Fibroblast of lung (primary cell): ENCODE data around the gene DLG2. TPM values are rescaled to one million over a fixed set of nuclear protein-coding genes. Genes with fewer than 3 reads are reported as not detected.

Source experiments
- DNase-seq, 2 donors: peaks; one replicate each; pipeline versions ENCODE4 v3.0.0 to v3.0.0-alpha.2; 2010; ENCODE audit warnings: low read depth in 2 of 2
- H2AFZ ChIP-seq: 2 replicates; pipeline ENCODE4 v1.5.1; 2012; ENCODE audit warnings: low read length, control low read depth, inconsistent platforms
- H3K27ac ChIP-seq: 2 replicates; pipeline ENCODE4 v1.5.1; 2011; ENCODE audit warnings: low read length, control low read depth; ENCODE audit not compliant: insufficient read depth
- H3K27me3 ChIP-seq: 2 replicates; pipeline ENCODE4 v1.5.1; 2011; ENCODE audit warnings: mild to moderate bottlenecking, low read length; ENCODE audit not compliant: control insufficient read depth, insufficient read depth
- H3K36me3 ChIP-seq: 2 replicates; pipeline ENCODE4 v1.5.1; 2011; ENCODE audit warnings: low read length; ENCODE audit not compliant: control insufficient read depth, insufficient read depth
- H3K4me1 ChIP-seq: 2 replicates; pipeline ENCODE4 v1.5.1; 2011; ENCODE audit warnings: low read length; ENCODE audit not compliant: control insufficient read depth, insufficient read depth; ENCODE audit errors: extremely low read depth
- H3K4me2 ChIP-seq: 2 replicates; pipeline ENCODE4 v1.5.1; 2011; ENCODE audit warnings: low read length, control low read depth; ENCODE audit not compliant: insufficient read depth; ENCODE audit errors: extremely low read depth
- H3K4me3 ChIP-seq, 4 experiments: fragments of 200-600 bp in 1 of 4; sonication (generic) in 1 of 4; replicated peaks in 1 of 4; 2 replicates each; pipeline ENCODE4 v1.5.1; 2011 to 2016; ENCODE audit warnings: low read length in 4 of 4, low read depth in 3 of 4, mild to moderate bottlenecking in 3 of 4, control low read depth in 2 of 4, inconsistent platforms in 1 of 4, mixed read lengths in 1 of 4; ENCODE audit not compliant: insufficient read depth in 1 of 4; ENCODE audit errors: control extremely low read depth in 1 of 4
- H3K79me2 ChIP-seq: 2 replicates; pipeline ENCODE4 v1.5.1; 2012; ENCODE audit warnings: mild to moderate bottlenecking, low read length, inconsistent platforms; ENCODE audit not compliant: control insufficient read depth, insufficient read depth
- H3K9ac ChIP-seq: 2 replicates; pipeline ENCODE4 v1.5.1; 2011; ENCODE audit warnings: mild to moderate bottlenecking, low read length, control low read depth; ENCODE audit not compliant: insufficient read depth
- H3K9me3 ChIP-seq: 2 replicates; pipeline ENCODE4 v1.5.1; 2012; ENCODE audit warnings: low read depth, low read length; ENCODE audit not compliant: control insufficient read depth, insufficient read depth
- H4K20me1 ChIP-seq: 2 replicates; pipeline ENCODE4 v1.5.1; 2011; ENCODE audit warnings: low read length; ENCODE audit not compliant: control insufficient read depth, insufficient read depth; ENCODE audit errors: extremely low read depth
- CTCF ChIP-seq, 2 donors: IDR thresholded peaks in 1 of 2; conservative IDR thresholded peaks in 1 of 2; 1 replicate in 1 of 2; 2 replicates in 1 of 2; pipeline ENCODE4 v1.5.1; 2011 to 2012; ENCODE audit warnings: low read length in 2 of 2, control low read depth in 1 of 2, inconsistent platforms in 1 of 2, low read depth in 1 of 2, mild to moderate bottlenecking in 1 of 2
- EZH2 ChIP-seq: IDR thresholded peaks from 2 replicates; pipeline ENCODE4 v1.5.1; 2012; ENCODE audit warnings: low read length, control low read depth, mild to moderate bottlenecking; ENCODE audit errors: missing control alignments
- polyA plus RNA-seq, 2 donors: library from polyadenylated mRNA; depleted of rRNA in 1 of 2; stranded (reverse) in 1 of 2; unstranded in 1 of 2; fragments of >200 nt; gene quantifications; 2 replicates each; pipeline ENCODE4 v1.2.1, GENCODE V29; 2011 to 2012; ENCODE audit warnings: missing spikeins in 1 of 2
- total RNA-seq: library from RNA; depleted of rRNA; stranded (reverse); fragments of >200 nt; gene quantifications from 2 replicates; pipeline ENCODE4 v1.2.1, GENCODE V29; 2014

The DLG2 gene
- total and polyA plus RNA-seq, 2 donors (not counting 1 experiment from before 2014, with no cell fraction given): 0.77 to 2.3 TPM

GRCh38 chr11:83862033-83862432, 1765.1 kb downstream of the DLG2 start:
- no peak overlapping the region for H3K4me2 ChIP-seq
- no peak overlapping the region for H3K4me3 ChIP-seq
- TF ChIP-seq CTCF (conservative IDR thresholded peaks at IDR 0.05 in 1 of 2, IDR thresholded peaks at IDR 0.05 in 1 of 2; ENCODE audit: low read depth in 1 of 2, low read length in 2 of 2): no peak
- H3K36me3 ChIP-seq: no peaks in the 10 kb centered on the region
- no peaks in the 10 kb centered on the region for H3K4me1 ChIP-seq
- no peaks in the 10 kb centered on the region for H3K79me2 ChIP-seq
- no peaks in the 10 kb centered on the region for H3K9me3 ChIP-seq
- no peaks in the 10 kb centered on the region for H4K20me1 ChIP-seq
- no peak for DNase-seq
- H3K27ac ChIP-seq: no peak overlapping the region
- no peak overlapping the region for H3K9ac ChIP-seq
- no peaks in the 10 kb centered on the region for H3K27me3 ChIP-seq
- no peak overlapping the region for H2AFZ ChIP-seq

GRCh38 chr11:83858694-83859093, 1768.5 kb downstream of the DLG2 start:
- Histone ChIP-seq H3K4me2 (no peak overlapping the region), H4K20me1 (no peaks in the 10 kb centered on the region), H3K27ac (no peak overlapping the region), H3K4me1 (no peaks in the 10 kb centered on the region), H2AFZ (no peak overlapping the region), H3K4me3 (no peak overlapping the region), H3K27me3 (no peaks in the 10 kb centered on the region), H3K36me3 (no peaks in the 10 kb centered on the region), H3K9ac (no peak overlapping the region), H3K79me2 (no peaks in the 10 kb centered on the region), H3K9me3 (no peaks in the 10 kb centered on the region)
- no peak for DNase-seq
- TF ChIP-seq EZH2 (no peak), CTCF (conservative IDR thresholded peaks at IDR 0.05 in 1 of 2, IDR thresholded peaks at IDR 0.05 in 1 of 2; ENCODE audit: low read depth in 1 of 2, low read length in 2 of 2) (no peak)

- Histone ChIP-seq H3K4me3 (no peak overlapping the region), H3K79me2 (no peaks in the 10 kb centered on the region), H3K4me1 (no peaks in the 10 kb centered on the region), H3K27me3 (no peaks in the 10 kb centered on the region), H3K36me3 (no peaks in the 10 kb centered on the region), H3K9me3 (no peaks in the 10 kb centered on the region), H4K20me1 (no peaks in the 10 kb centered on the region), H2AFZ (no peak overlapping the region), H3K9ac (no peak overlapping the region), H3K4me2 (no peak overlapping the region), H3K27ac (no peak overlapping the region)
- TF ChIP-seq EZH2: no peak
- TF ChIP-seq CTCF (conservative IDR thresholded peaks at IDR 0.05 in 1 of 2, IDR thresholded peaks at IDR 0.05 in 1 of 2; ENCODE audit: low read depth in 1 of 2, low read length in 2 of 2): no peak
- DNase-seq: no peak
Observed at GRCh38 chr11:83855237-83855636, 1771.9 kb downstream of the DLG2 start.
